ENCODE measurements around the gene CROCC. TPM values are rescaled to one million over a fixed set of nuclear protein-coding genes. Genes with fewer than 3 reads are reported as not detected.

CROCC gene
- total and polyA plus RNA-seq, 4 donors, result 2.9 to 8.3 (median 5.1) TPM

GRCh38 chr1:17005365-17005740 is 83.6 kb downstream of the CROCC start (continued):
- no peak for TF ChIP-seq SP1 (IDR thresholded peaks at IDR 0.05)
- TF ChIP-seq TAF1 (conservative IDR thresholded peaks at IDR 0.05), result no peak
- TF ChIP-seq FOXA2 (IDR thresholded peaks at IDR 0.05), result no peak
- no peak for TF ChIP-seq JUND (IDR thresholded peaks at IDR 0.05)
- TF ChIP-seq YY1 (IDR thresholded peaks at IDR 0.05), result no peak
- no peak for TF ChIP-seq CTCF (IDR thresholded peaks at IDR 0.05; ENCODE audit: low read depth, low read length, missing input control)
- TF ChIP-seq RXRA (IDR thresholded peaks at IDR 0.05), result no peak

GRCh38 chr1:17007121-17007520 is 85.4 kb downstream of the CROCC start:
- Histone ChIP-seq H3K36me3 (ENCODE audit: control insufficient read depth in 4 of 4, insufficient read depth in 3 of 4, low read depth in 1 of 4, low read length in 3 of 4) (peaks cover 0 to 21% (median 10%) of the 10 kb centered on the region in 4 donors), H3K9ac (ENCODE audit: low read depth in 1 of 2, low read length in 2 of 2) (no peak overlapping the region), H3K4me3 (ENCODE audit: low read depth in 1 of 3, low read length in 3 of 3) (no peak overlapping the region), H3K27me3 (ENCODE audit: control insufficient read depth in 4 of 4, insufficient read depth in 4 of 4, low read length in 3 of 4) (no peaks in the 10 kb centered on the region), H3K27ac (ENCODE audit: low read depth in 1 of 2, low read length in 2 of 2) (no peak overlapping the region), H3K4me1 (ENCODE audit: control insufficient read depth in 4 of 4, insufficient read depth in 4 of 4, low read length in 3 of 4) (peaks cover 8 to 18% (median 14%) of the 10 kb centered on the region in 4 donors), H3K9me3 (ENCODE audit: control insufficient read depth in 4 of 4, low read length in 3 of 4) (no peaks in the 10 kb centered on the region)
- DNase-seq (ENCODE audit: low spot score), result no peak
- TF ChIP-seq ATF3 (IDR thresholded peaks at IDR 0.05), result no peak
- TF ChIP-seq MAX (IDR thresholded peaks at IDR 0.05), result no peak
- no peak for TF ChIP-seq GABPA (IDR thresholded peaks at IDR 0.05 in 1 of 2, conservative IDR thresholded peaks at IDR 0.05 in 1 of 2)
- TF ChIP-seq FOXA1 (IDR thresholded peaks at IDR 0.05), result no peak
- no peak for TF ChIP-seq ZBTB33 (IDR thresholded peaks at IDR 0.05)
- no peak for TF ChIP-seq JUND (IDR thresholded peaks at IDR 0.05)
- no peak for TF ChIP-seq NR2F2 (IDR thresholded peaks at IDR 0.05)
- no peak for TF ChIP-seq RXRA (IDR thresholded peaks at IDR 0.05)
- no peak for TF ChIP-seq EGR1 (IDR thresholded peaks at IDR 0.05; ENCODE audit: low read depth in 2 of 2)
- TF ChIP-seq TAF1 (conservative IDR thresholded peaks at IDR 0.05), result no peak
- no peak for TF ChIP-seq YY1 (IDR thresholded peaks at IDR 0.05)
- TF ChIP-seq CTCF (IDR thresholded peaks at IDR 0.05; ENCODE audit: low read depth, low read length, missing input control), result no peak
- TF ChIP-seq FOXA2 (IDR thresholded peaks at IDR 0.05), result no peak
- no peak for TF ChIP-seq SP1 (IDR thresholded peaks at IDR 0.05)
- TF ChIP-seq HNF4G (IDR thresholded peaks at IDR 0.05), result no peak
- TF ChIP-seq RAD21 (IDR thresholded peaks at IDR 0.05), result no peak
- TF ChIP-seq REST (IDR thresholded peaks at IDR 0.05), result no peak
- 94% methylated on average over 8 of the region's 8 CpGs for WGBS
